K562 (cell line): ENCODE results near the gene PRPF6.

Experiments
- CTCF ChIP-seq, 3 experiments: IDR thresholded peaks in 2 of 3; conservative IDR thresholded peaks in 1 of 3; 2 replicates each; pipeline ENCODE4 v1.5.1; 2011 to 2012; ENCODE audit warnings: low read length in 3 of 3, mild to moderate bottlenecking in 3 of 3, control low read depth in 2 of 3, improper control_type of control experiment in 1 of 3, inconsistent platforms in 1 of 3, low read depth in 1 of 3, mixed read lengths in 1 of 3, moderate library complexity in 1 of 3; ENCODE audit not compliant: insufficient read depth in 2 of 3
- IFI16 ChIP-seq: fragments of 250-450 bp; sonication (Bioruptor Pico); IDR thresholded peaks from 2 replicates; pipeline ENCODE4 v2.1.2; 2022; ENCODE audit warnings: mild to moderate bottlenecking, inconsistent platforms
- JUND ChIP-seq, 2 experiments: IDR thresholded peaks; 2 replicates in 1 of 2; 3 replicates in 1 of 2; pipeline ENCODE4 v1.6.1; 2011; ENCODE audit warnings: borderline replicate concordance in 2 of 2, low read depth in 2 of 2, low read length in 2 of 2, improper control_type of control experiment in 1 of 2, missing biosample characterization in 1 of 2, missing genetic modification characterization in 1 of 2, missing genetic modification reagents in 1 of 2
- KLF13 ChIP-seq: fragments of 450-650 bp; IDR thresholded peaks from 2 replicates; pipeline ENCODE4 v1.6.1; 2016; ENCODE audit warnings: missing genetic modification characterization, low read depth, mild to moderate bottlenecking, missing compliant biosample characterization, moderate library complexity, borderline replicate concordance
- MEF2A ChIP-seq: IDR thresholded peaks from 2 replicates; pipeline ENCODE4 v1.6.1; 2011; ENCODE audit warnings: low read depth, mild to moderate bottlenecking, low read length, moderate library complexity; ENCODE audit not compliant: control insufficient read depth
- POLR2AphosphoS5 ChIP-seq: IDR thresholded peaks from 2 replicates; pipeline ENCODE4 v1.6.1; 2011; ENCODE audit warnings: mild to moderate bottlenecking, low read depth, low read length, moderate library complexity; ENCODE audit not compliant: control insufficient read depth, insufficient read depth

GRCh38 chr20:63945921-63946920 is 34.7 kb upstream of the PRPF6 start:
- no peak for TF ChIP-seq JUND (IDR thresholded peaks at IDR 0.05; ENCODE audit: borderline replicate concordance, low read depth, low read length)
- no peak for TF ChIP-seq JUND (tag; IDR thresholded peaks at IDR 0.05; ENCODE audit: borderline replicate concordance, low read depth, low read length)
- no peak for TF ChIP-seq POLR2AphosphoS5
- no peak for TF ChIP-seq IFI16
- TF ChIP-seq CTCF (IDR thresholded peaks at IDR 0.05 in 2 of 3, conservative IDR thresholded peaks at IDR 0.05 in 1 of 3; ENCODE audit: insufficient read depth in 2 of 3, low read depth in 1 of 3, low read length in 3 of 3) = no peak
- TF ChIP-seq MEF2A = no peak
- TF ChIP-seq KLF13 (tag) = no peak
